Epithelial cell of esophagus (primary cell): ENCODE results near the gene ABCA6.

Source experiments
- DNase-seq: peaks from one replicate; pipeline ENCODE4 v3.0.0; 2010; ENCODE audit warnings: low read depth
- H3K4me3 ChIP-seq: 2 replicates; pipeline ENCODE4 v1.5.1; 2011; ENCODE audit warnings: mild to moderate bottlenecking, low read length, control low read depth
- CTCF ChIP-seq: IDR thresholded peaks from 2 replicates; pipeline ENCODE4 v1.5.1; 2011; ENCODE audit warnings: low read depth, mild to moderate bottlenecking, low read length, control low read depth, inconsistent platforms; ENCODE audit not compliant: insufficient read depth; ENCODE audit errors: missing control alignments

Gene ABCA6

DNA sequence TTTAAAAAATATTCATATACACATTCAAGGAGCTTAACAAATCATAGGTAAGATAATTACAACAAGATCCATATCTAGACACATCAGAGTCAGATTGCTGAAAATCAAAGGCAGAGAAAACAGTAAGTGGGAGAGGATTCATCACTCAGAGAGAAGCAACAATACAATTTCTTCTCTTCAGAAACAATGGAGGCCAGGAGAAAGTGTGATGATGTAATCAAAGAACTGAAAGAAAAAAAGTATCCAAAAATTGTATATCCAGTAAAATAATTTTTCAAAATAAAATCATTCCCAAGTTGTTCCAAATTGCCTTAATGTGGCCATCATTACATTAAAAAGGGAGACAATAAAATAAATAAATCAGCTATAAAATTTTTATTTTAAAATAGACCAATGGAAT, 17.7 kb upstream of the ABCA6 start:
- no peak for DNase-seq
- TF ChIP-seq CTCF = no peak
- H3K4me3 ChIP-seq = no peak overlapping the region

DNA sequence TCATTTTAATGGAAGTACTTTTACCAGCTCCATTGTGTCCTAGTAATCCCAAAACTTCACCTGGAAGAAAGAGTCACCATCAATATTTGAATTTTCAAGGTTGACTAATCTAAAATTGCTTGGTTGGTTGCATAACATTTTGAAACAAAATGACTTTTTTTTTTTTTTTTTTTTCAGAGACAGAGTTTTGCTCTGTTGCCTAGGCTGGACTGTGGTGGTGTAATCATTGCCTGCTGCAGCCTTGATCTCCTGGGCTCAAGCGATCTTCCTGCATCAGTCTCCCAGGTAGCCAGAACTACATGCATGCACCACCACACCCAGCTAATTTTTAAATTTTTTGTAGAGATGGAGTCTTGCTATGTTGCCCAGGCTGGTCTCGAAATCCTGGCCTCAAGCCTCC, 12.6 kb upstream of the ABCA6 start:
- H3K4me3 ChIP-seq = no peak overlapping the region
- DNase-seq = no peak
- TF ChIP-seq CTCF = no peak

DNA sequence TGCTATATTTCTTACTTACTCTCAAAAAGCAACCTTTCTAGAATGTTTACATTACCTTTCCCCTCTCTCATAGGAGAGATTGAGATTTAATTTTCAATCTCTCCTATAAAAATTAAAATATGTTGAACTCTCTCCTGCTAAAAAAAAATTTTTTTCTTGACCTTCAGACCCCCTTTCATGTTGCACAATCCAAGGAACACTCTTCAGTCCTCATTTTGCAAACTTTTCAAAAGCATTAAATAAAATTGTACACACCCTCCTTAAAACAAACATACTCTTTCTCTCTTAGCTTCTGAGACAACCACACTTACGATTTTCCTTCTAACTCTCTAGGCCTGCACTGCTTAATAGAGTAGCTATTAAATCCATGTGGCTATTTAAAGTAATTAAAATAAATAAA, 8.6 kb upstream of the ABCA6 start:
- no peak for DNase-seq
- no peak overlapping the region for H3K4me3 ChIP-seq
- TF ChIP-seq CTCF = no peak

GRCh38 chr17:69147460-69147859, 5.8 kb upstream of the ABCA6 start:
- no peak overlapping the region for H3K4me3 ChIP-seq
- DNase-seq = no peak
- no peak for TF ChIP-seq CTCF

GRCh38 chr17:69144331-69145255, 2.9 kb upstream of the ABCA6 start:
- no peak for DNase-seq
- TF ChIP-seq CTCF = no peak
- H3K4me3 ChIP-seq = no peak overlapping the region

DNA sequence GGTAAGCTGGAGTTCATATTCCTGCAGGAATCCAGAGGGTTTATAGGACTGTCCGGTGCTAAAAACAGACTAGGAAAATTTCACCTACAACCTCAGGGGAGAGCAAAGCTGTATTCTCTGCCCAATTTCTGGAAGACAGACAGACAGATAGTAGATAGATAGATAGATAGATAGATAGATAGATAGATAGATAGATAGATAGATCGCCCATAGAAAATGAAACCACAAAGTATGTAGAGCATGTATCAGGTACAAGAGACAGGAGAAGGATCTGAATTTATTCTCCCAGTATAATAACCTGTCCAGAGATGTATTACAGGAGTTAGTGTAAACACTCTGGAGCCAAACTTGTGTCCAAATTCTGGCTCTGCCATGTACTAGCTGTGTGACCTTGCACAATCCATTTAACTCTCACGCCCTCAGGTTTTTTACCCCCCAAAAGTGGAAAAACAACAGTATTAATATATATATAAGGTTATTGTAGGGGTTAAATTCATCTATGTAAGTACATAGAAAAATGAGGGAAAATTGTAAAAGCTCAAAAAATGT, 2.1 kb upstream of the ABCA6 start:
- DNase-seq = no peak
- no peak overlapping the region for H3K4me3 ChIP-seq
- no peak for TF ChIP-seq CTCF
